Activated CD8-positive, alpha-beta memory T cell treated with anti-CD3 and anti-CD28 coated beads for 24 hours (primary cell): Measurements from ENCODE around the gene IL1RAPL1.
"Not testable (repeated sequence)": the region's sequence is repeated elsewhere in the genome, so short reads cannot be mapped to it uniquely, and the experiment has no call there.

Experiments
- DNase-seq: peaks from one replicate; pipeline ENCODE4 v3.0.0-alpha.2; 2020

Gene IL1RAPL1

GRCh38 chrX:29295987-29296680 lies 708.9 kb downstream of the IL1RAPL1 start:
- DNase-seq = no peak

DNA sequence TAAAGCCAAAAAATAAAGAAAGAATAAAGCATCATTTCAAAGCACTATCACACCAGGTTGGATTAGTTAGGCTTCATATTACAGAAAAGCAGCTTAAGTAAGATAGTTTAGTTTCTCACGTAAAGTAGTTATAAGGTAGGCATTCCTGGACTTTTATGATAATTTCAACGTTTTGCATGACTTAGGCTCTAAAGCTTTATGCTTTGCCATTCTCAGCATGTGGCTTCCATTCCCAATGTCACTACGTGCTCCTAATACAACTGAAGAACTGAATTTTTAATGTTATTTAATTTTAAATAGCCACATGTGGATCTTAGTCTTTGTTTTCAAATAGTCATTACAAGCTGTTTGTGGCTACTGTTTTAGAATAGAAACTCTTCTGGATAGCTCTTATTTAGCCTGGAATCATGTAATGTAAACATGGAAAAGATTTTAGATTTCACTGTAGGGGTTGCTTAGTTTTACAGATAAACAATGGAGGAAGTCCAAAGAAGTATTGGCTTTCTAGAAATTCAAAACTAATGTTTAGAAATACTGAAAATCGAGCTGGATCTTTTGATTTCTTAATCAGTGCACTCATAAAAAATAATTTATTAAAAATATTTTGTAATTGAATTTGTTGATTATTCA lies 710.0 kb downstream of the IL1RAPL1 start:
- DNase-seq = no peak

GRCh38 chrX:29299684-29300083 lies 712.4 kb downstream of the IL1RAPL1 start:
- no peak for DNase-seq

GRCh38 chrX:29308726-29309125 lies 721.5 kb downstream of the IL1RAPL1 start:
- no peak for DNase-seq

- no peak for DNase-seq
Observed at GRCh38 chrX:29315931-29316330, 728.7 kb downstream of the IL1RAPL1 start.

DNA sequence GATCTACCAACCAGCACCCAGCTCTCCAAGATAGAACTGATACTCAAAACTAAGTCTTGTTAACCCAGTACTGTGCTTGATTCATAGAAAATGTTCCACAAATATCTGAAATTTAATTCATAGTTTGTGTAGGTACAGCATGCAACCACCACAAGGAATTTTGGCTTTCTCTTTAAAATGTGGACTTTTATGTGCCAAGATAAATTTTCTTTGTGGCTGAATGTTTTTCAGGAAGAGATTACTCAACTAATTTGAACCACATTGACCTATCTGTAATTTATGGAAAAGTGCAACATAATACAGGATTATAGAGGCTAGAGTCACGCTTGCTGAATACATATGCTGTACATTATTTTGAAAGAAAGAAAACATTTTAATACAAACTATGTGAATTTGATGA lies 730.8 kb downstream of the IL1RAPL1 start:
- no peak for DNase-seq

DNA sequence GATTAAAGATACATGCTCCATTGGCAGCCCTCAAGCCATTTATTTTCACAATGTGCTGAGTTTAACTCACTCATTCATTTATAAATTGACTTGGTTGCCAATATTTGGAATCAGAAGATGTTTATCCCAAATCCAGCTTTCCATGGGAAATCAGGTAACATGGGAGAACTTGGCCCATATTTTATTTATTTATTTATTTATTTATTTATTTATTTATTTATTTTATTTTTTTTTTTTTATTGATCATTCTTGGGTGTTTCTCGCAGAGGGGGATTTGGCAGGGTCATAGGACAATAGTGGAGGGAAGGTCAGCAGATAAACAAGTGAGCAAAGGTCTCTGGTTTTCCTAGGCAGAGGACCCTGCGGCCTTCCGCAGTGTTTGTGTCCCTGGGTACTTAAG lies 745.2 kb downstream of the IL1RAPL1 start:
- not testable (repeated sequence) for DNase-seq

GRCh38 chrX:29333091-29333490 lies 745.8 kb downstream of the IL1RAPL1 start:
- not testable (repeated sequence) for DNase-seq

GRCh38 chrX:29348288-29348687 lies 761.0 kb downstream of the IL1RAPL1 start:
- DNase-seq = no peak

GRCh38 chrX:29359276-29359675 lies 772.0 kb downstream of the IL1RAPL1 start:
- no peak for DNase-seq

GRCh38 chrX:29374765-29375164 lies 787.5 kb downstream of the IL1RAPL1 start:
- DNase-seq = not testable (repeated sequence)

GRCh38 chrX:29376584-29376983 lies 789.3 kb downstream of the IL1RAPL1 start:
- DNase-seq = no peak

GRCh38 chrX:29382811-29383210 lies 795.6 kb downstream of the IL1RAPL1 start:
- no peak for DNase-seq

GRCh38 chrX:29388509-29388908 lies 801.3 kb downstream of the IL1RAPL1 start:
- no peak for DNase-seq

GRCh38 chrX:29397506-29397905 lies 810.3 kb downstream of the IL1RAPL1 start:
- DNase-seq = no peak

GRCh38 chrX:29407357-29407756 lies 820.1 kb downstream of the IL1RAPL1 start:
- DNase-seq = no peak

- no peak for DNase-seq
Observed at GRCh38 chrX:29419774-29420553, 832.7 kb downstream of the IL1RAPL1 start.

GRCh38 chrX:29422034-29422433 lies 834.8 kb downstream of the IL1RAPL1 start:
- no peak for DNase-seq

DNA sequence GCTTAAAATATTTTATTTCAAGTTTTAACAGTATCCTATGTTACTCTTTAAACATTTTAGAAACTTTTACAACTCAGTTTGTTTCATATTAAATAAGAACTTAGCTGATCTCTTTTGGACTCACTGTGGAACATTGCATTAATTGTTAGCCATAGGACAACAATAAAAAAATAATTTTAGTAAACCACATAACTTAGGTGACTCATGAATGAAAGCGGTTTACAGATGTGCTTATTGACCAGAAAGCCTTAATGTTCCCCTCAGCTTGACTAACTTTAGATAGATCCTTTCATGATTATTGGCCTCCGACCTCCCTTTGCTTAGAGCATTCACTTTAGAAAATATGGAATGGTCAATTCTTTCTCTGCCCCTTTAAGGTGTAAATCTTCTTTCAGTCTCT lies 844.6 kb downstream of the IL1RAPL1 start:
- no peak for DNase-seq

DNA sequence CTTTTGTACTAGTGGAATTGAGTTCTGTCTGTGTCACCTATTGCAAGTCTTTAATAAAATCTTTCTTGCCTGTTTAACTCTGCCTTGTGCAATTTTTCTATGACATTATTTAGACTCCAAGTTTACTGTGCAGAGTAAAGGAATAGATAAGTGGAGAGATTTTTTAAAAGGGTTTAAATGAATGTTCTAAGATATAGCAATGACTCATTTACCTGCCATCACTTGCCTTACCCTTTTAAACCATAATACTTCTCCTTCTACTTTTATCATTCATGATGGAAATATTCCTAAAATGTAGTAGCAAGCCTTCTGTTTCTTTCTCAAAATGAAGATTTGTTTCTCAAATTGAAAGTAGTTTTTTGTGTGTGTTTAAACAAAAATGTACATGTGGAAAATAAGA lies 845.3 kb downstream of the IL1RAPL1 start:
- DNase-seq = no peak

DNA sequence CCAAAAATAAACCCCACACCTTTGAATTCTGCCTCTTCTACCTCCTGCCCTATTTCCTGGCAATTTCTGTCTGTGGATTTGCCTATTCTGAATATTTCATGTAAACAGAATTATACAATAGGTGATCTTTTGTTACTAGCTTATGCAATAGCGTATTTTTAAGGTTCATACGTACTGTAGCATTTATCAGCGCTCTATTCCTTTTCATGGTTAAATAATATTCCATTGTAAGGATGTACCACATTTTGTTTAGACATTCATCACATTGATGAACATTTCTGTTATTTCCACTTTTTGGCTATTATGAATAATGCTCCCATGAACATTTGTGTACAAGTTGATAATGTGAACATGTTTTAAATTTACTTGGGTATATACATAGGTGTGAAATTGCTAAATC lies 847.7 kb downstream of the IL1RAPL1 start:
- no peak for DNase-seq

- no peak for DNase-seq
Observed at GRCh38 chrX:29435396-29435795, 848.1 kb downstream of the IL1RAPL1 start.

DNA sequence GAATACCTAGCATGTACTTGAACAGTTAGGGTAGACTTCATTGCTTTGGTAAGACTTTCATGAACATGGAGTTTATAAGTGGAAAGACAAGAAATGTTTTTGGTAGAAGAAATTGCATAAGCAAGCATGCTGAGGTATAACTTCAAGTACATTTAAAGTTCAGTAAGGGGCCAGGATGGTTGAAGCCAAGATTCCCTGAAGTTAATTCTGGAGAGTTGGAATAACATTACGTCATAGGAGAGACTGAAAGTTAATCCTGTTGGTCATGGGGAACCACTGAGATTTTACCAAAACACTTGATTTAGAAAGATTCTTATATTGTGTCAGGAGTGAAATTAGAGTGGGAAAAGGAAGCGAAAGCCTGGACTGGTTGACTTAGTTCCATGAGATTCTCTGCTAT lies 860.6 kb downstream of the IL1RAPL1 start:
- no peak for DNase-seq

DNA sequence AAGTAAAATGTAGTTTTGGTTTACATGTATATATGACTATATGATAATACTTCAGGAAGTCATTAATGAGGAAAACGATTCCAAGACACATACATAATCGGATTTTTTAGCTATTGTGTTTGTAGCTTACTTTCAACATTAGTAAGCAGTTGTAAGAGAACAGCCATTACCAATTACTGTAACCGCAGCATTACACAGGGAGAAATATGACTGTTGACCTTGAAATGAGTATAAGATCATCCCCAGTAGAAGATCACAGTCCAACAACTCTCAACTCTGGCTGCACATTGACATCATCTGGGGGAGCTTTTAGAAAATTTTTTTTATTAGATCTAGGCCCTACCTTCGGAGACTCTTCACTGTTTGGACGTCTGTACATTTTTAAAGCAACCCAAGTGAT lies 866.1 kb downstream of the IL1RAPL1 start:
- DNase-seq = no peak
